Rectal smooth muscle tissue (tissue), 1 donor: ENCODE data around the gene RAB31.

Source experiments
- H3K27ac ChIP-seq: one replicate; pipeline ENCODE4 v1.7.0; 2013; ENCODE audit warnings: low read depth, low read length, inconsistent platforms
- H3K27me3 ChIP-seq: one replicate; pipeline ENCODE4 v1.7.0; 2013; ENCODE audit warnings: low read length; ENCODE audit not compliant: control insufficient read depth, insufficient read depth
- H3K36me3 ChIP-seq: one replicate; pipeline ENCODE4 v1.7.0; 2013; ENCODE audit warnings: low read length; ENCODE audit not compliant: control insufficient read depth, insufficient read depth
- H3K4me1 ChIP-seq: one replicate; pipeline ENCODE4 v1.7.0; 2013; ENCODE audit warnings: low read length; ENCODE audit not compliant: control insufficient read depth, insufficient read depth
- H3K4me3 ChIP-seq: one replicate; pipeline ENCODE4 v1.7.0; 2013; ENCODE audit warnings: low read length
- H3K9ac ChIP-seq: one replicate; pipeline ENCODE4 v1.7.0; 2013; ENCODE audit warnings: low read length

RAB31 gene

GRCh38 chr18:9839211-9839610 lies 131.1 kb downstream of the RAB31 start:
- no peaks in the 10 kb centered on the region for H3K36me3 ChIP-seq
- peak overlapping the region; percentile 68 for H3K27ac ChIP-seq

GRCh38 chr18:9839853-9840252 lies 131.8 kb downstream of the RAB31 start:
- Histone ChIP-seq H3K27ac (no peak overlapping the region), H3K36me3 (no peaks in the 10 kb centered on the region), H3K27me3 (no peaks in the 10 kb centered on the region), H3K9ac (no peak overlapping the region), H3K4me3 (no peak overlapping the region), H3K4me1 (peaks cover 21% of the 10 kb centered on the region)

More at GRCh38 chr18:9839211-9839610, 131.1 kb downstream of the RAB31 start:
- H3K27me3 ChIP-seq, result no peaks in the 10 kb centered on the region
- peaks cover 21% of the 10 kb centered on the region for H3K4me1 ChIP-seq
- H3K4me3 ChIP-seq, result no peak overlapping the region
- no peak overlapping the region for H3K9ac ChIP-seq

- Histone ChIP-seq H3K27me3 (no peaks in the 10 kb centered on the region), H3K4me1 (peaks cover 21% of the 10 kb centered on the region), H3K9ac (no peak overlapping the region), H3K27ac (peak overlapping the region; percentile 4), H3K36me3 (no peaks in the 10 kb centered on the region), H3K4me3 (no peak overlapping the region)
Observed at GRCh38 chr18:9841752-9842151, 133.7 kb downstream of the RAB31 start.

- H3K4me3 ChIP-seq, result no peak overlapping the region
- H3K9ac ChIP-seq, result no peak overlapping the region
- no peak overlapping the region for H3K27ac ChIP-seq
- H3K4me1 ChIP-seq, result peaks cover 21% of the 10 kb centered on the region
- H3K36me3 ChIP-seq, result no peaks in the 10 kb centered on the region
- no peaks in the 10 kb centered on the region for H3K27me3 ChIP-seq
Observed at GRCh38 chr18:9842448-9842847, 134.3 kb downstream of the RAB31 start.

GRCh38 chr18:9845256-9845655 lies 137.2 kb downstream of the RAB31 start:
- Histone ChIP-seq H3K27ac (no peak overlapping the region), H3K27me3 (no peaks in the 10 kb centered on the region), H3K36me3 (no peaks in the 10 kb centered on the region), H3K4me3 (no peak overlapping the region), H3K9ac (no peak overlapping the region), H3K4me1 (peaks cover 9% of the 10 kb centered on the region)

GRCh38 chr18:9846162-9846925 lies 138.2 kb downstream of the RAB31 start:
- H3K4me1 ChIP-seq, result peaks cover 9% of the 10 kb centered on the region
- H3K4me3 ChIP-seq, result no peak overlapping the region
- H3K9ac ChIP-seq, result no peak overlapping the region
- H3K27me3 ChIP-seq, result no peaks in the 10 kb centered on the region
- H3K36me3 ChIP-seq, result no peaks in the 10 kb centered on the region
- peak overlapping the region; percentile 46 for H3K27ac ChIP-seq

- H3K27ac ChIP-seq, result peak overlapping the region; percentile 22
- no peak overlapping the region for H3K9ac ChIP-seq
Observed at GRCh38 chr18:9848170-9848879, 140.2 kb downstream of the RAB31 start.

GRCh38 chr18:9849407-9850283 lies 141.5 kb downstream of the RAB31 start:
- H3K36me3 ChIP-seq, result no peaks in the 10 kb centered on the region
- H3K9ac ChIP-seq, result no peak overlapping the region
- no peak overlapping the region for H3K4me3 ChIP-seq
- H3K27me3 ChIP-seq, result no peaks in the 10 kb centered on the region
- H3K27ac ChIP-seq, result no peak overlapping the region
- H3K4me1 ChIP-seq, result peaks cover 9% of the 10 kb centered on the region

More at GRCh38 chr18:9848170-9848879, 140.2 kb downstream of the RAB31 start:
- H3K36me3 ChIP-seq, result no peaks in the 10 kb centered on the region
- H3K27me3 ChIP-seq, result no peaks in the 10 kb centered on the region
- H3K4me3 ChIP-seq, result no peak overlapping the region
- H3K4me1 ChIP-seq, result peaks cover 4% of the 10 kb centered on the region

GRCh38 chr18:9850309-9850708 lies 142.2 kb downstream of the RAB31 start:
- Histone ChIP-seq H3K4me1 (peaks cover 12% of the 10 kb centered on the region), H3K27ac (no peak overlapping the region), H3K27me3 (no peaks in the 10 kb centered on the region), H3K9ac (no peak overlapping the region), H3K36me3 (no peaks in the 10 kb centered on the region), H3K4me3 (no peak overlapping the region)

GRCh38 chr18:9851511-9851910 lies 143.4 kb downstream of the RAB31 start:
- Histone ChIP-seq H3K27me3 (no peaks in the 10 kb centered on the region), H3K4me3 (no peak overlapping the region), H3K27ac (no peak overlapping the region), H3K4me1 (peaks cover 23% of the 10 kb centered on the region), H3K36me3 (no peaks in the 10 kb centered on the region), H3K9ac (no peak overlapping the region)

- peaks cover 25% of the 10 kb centered on the region for H3K4me1 ChIP-seq
- H3K36me3 ChIP-seq, result no peaks in the 10 kb centered on the region
- no peak overlapping the region for H3K27ac ChIP-seq
- no peaks in the 10 kb centered on the region for H3K27me3 ChIP-seq
- no peak overlapping the region for H3K4me3 ChIP-seq
- H3K9ac ChIP-seq, result no peak overlapping the region
Observed at GRCh38 chr18:9852266-9853081, 144.4 kb downstream of the RAB31 start.
